Cortex of kidney (tissue), 1 donor: ENCODE data around the gene PRCP.
"Not testable (repeated sequence)": the region's sequence is repeated elsewhere in the genome, so short reads cannot be mapped to it uniquely, and the experiment has no call there.

Experiments used
- DNase-seq: peaks from one replicate; lab custom pipeline; 2025; lab: John Stamatoyannopoulos, UW

The PRCP gene

GRCh38 chr11:82871646-82872045 is 28.6 kb downstream of the PRCP start:
- no peak for DNase-seq

- no peak for DNase-seq
Measured at GRCh38 chr11:82869657-82870056, 30.6 kb downstream of the PRCP start.

GRCh38 chr11:82867495-82868082 is 32.6 kb downstream of the PRCP start:
- DNase-seq = no peak

- DNase-seq = no peak
Measured at GRCh38 chr11:82865841-82866240, 34.4 kb downstream of the PRCP start.

- DNase-seq = no peak
Measured at GRCh38 chr11:82864268-82864667, 36.0 kb downstream of the PRCP start.

GRCh38 chr11:82863209-82863608 is 37.0 kb downstream of the PRCP start:
- DNase-seq = no peak

GRCh38 chr11:82862379-82862778 is 37.9 kb downstream of the PRCP start:
- no peak for DNase-seq

GRCh38 chr11:82859750-82860149 is 40.5 kb downstream of the PRCP start:
- DNase-seq = no peak

- no peak for DNase-seq
Measured at GRCh38 chr11:82858556-82859091, 41.6 kb downstream of the PRCP start.

GRCh38 chr11:82858133-82858532 is 42.1 kb downstream of the PRCP start:
- DNase-seq = no peak

- no peak for DNase-seq
Measured at GRCh38 chr11:82857145-82857544, 43.1 kb downstream of the PRCP start.

GRCh38 chr11:82855616-82856015 is 44.6 kb downstream of the PRCP start:
- no peak for DNase-seq

- not testable (repeated sequence) for DNase-seq
Measured at GRCh38 chr11:82854916-82855315, 45.3 kb downstream of the PRCP start.

GRCh38 chr11:82854242-82854641 is 46.0 kb downstream of the PRCP start:
- no peak for DNase-seq

- DNase-seq = no peak
Measured at GRCh38 chr11:82848829-82849228, 51.4 kb downstream of the PRCP start.

GRCh38 chr11:82845356-82846353 is 54.6 kb downstream of the PRCP start:
- DNase-seq = no peak

GRCh38 chr11:82843057-82843795 is 57.0 kb downstream of the PRCP start:
- no peak for DNase-seq

- no peak for DNase-seq
Measured at GRCh38 chr11:82842019-82842418, 58.2 kb downstream of the PRCP start.

GRCh38 chr11:82837650-82838049 is 62.6 kb downstream of the PRCP start:
- DNase-seq = no peak

- no peak for DNase-seq
Measured at GRCh38 chr11:82832983-82833382, 67.2 kb downstream of the PRCP start.

- no peak for DNase-seq
Measured at GRCh38 chr11:82831364-82831763, 68.9 kb downstream of the PRCP start.

- no peak for DNase-seq
Measured at GRCh38 chr11:82830746-82831145, 69.5 kb downstream of the PRCP start.
